ENCODE measurements around the gene CCDC187. TPM values are rescaled to one million over a fixed set of nuclear protein-coding genes. Genes with fewer than 3 reads are reported as not detected.

The CCDC187 gene
- total and polyA plus RNA-seq, 2 of the 13 experiments (the other 11 are each of a cell fraction or from before 2014, with no cell fraction given) = 0.03 to 0.13 TPM

- peak; percentile 62 for TF ChIP-seq ZNF317 (CRISPR knock-in tag; IDR thresholded peaks at IDR 0.05)
- no peak for TF ChIP-seq MEF2D (CRISPR knock-in tag; IDR thresholded peaks at IDR 0.05)
- 0 out of 2 replicates have a peak, but pooled peaks have one; percentile 44 for TF ChIP-seq AKAP8 (CRISPR knock-in tag; IDR thresholded peaks at IDR 0.05)
- TF ChIP-seq ZNF720 (CRISPR knock-in tag; IDR thresholded peaks at IDR 0.05) = no peak
- 0 out of 2 replicates have a peak, but pooled peaks have one; percentile 61 for TF ChIP-seq NCOA1 (CRISPR knock-in tag; IDR thresholded peaks at IDR 0.05)
- 0 out of 2 replicates have a peak, but pooled peaks have one; percentile 2 for TF ChIP-seq CEBPG (CRISPR knock-in tag; IDR thresholded peaks at IDR 0.05)
- TF ChIP-seq ZBTB40 (IDR thresholded peaks at IDR 0.05) = no peak
- TF ChIP-seq ZBTB40 (CRISPR knock-in tag; IDR thresholded peaks at IDR 0.05) = no peak
- peak; percentile 48; the same call in 1 of the 2 replicates for TF ChIP-seq ZNF788 (CRISPR knock-in tag; IDR thresholded peaks at IDR 0.05; ENCODE audit: borderline replicate concordance)
- 0 out of 2 replicates have a peak, but pooled peaks have one; percentile 64 for TF ChIP-seq ZFP36L1 (CRISPR knock-in tag; IDR thresholded peaks at IDR 0.05)
- peak; percentile 69 for TF ChIP-seq MED1 (CRISPR knock-in tag; IDR thresholded peaks at IDR 0.05)
- TF ChIP-seq BCLAF1 (IDR thresholded peaks at IDR 0.05) = no peak
- TF ChIP-seq GMEB2 (CRISPR knock-in tag; IDR thresholded peaks at IDR 0.05; ENCODE audit: low read depth) = no peak
- peak; percentile 53; the same call in 1 of the 2 replicates for TF ChIP-seq KDM3A (CRISPR knock-in tag; IDR thresholded peaks at IDR 0.05; ENCODE audit: low read depth)
- peak; percentile 52; the same call in 1 of the 2 replicates for TF ChIP-seq SALL1 (CRISPR knock-in tag; IDR thresholded peaks at IDR 0.05)
- peak; percentile 31; the same call in 1 of the 2 replicates for TF ChIP-seq KMT2B (CRISPR knock-in tag; IDR thresholded peaks at IDR 0.05)
These were observed 41.6 kb upstream of the CCDC187 start (continued) for GRCh38 chr9:136345281-136346156.
